Panc1 (cell line): ENCODE measurements around the gene GUK1.

ENCODE experiments used
- CTCF ChIP-seq: fragments of 450-650 bp; IDR thresholded peaks from 2 replicates; pipeline ENCODE4 v1.5.1; 2017; ENCODE audit warnings: mild to moderate bottlenecking
- POLR2AphosphoS5 ChIP-seq: IDR thresholded peaks from 2 replicates; pipeline ENCODE4 v1.6.1; 2012; ENCODE audit warnings: mild to moderate bottlenecking, low read depth, low read length, moderate library complexity
- REST ChIP-seq, 2 experiments: IDR thresholded peaks; 2 replicates each; pipeline ENCODE4 v1.6.1; 2011 to 2012; ENCODE audit warnings: low read depth in 2 of 2, control low read depth in 1 of 2, low read length in 1 of 2, mild to moderate bottlenecking in 1 of 2, moderate library complexity in 1 of 2; ENCODE audit not compliant: insufficient read depth in 1 of 2
- SIN3A ChIP-seq: IDR thresholded peaks from 2 replicates; pipeline ENCODE4 v1.6.1; 2012; ENCODE audit warnings: low read depth, mild to moderate bottlenecking, low read length, moderate library complexity, borderline replicate concordance; ENCODE audit not compliant: insufficient read depth

- TF ChIP-seq CTCF (no peak), POLR2AphosphoS5 (no peak), REST (IDR thresholded peaks at IDR 0.05; ENCODE audit: insufficient read depth in 1 of 2, low read depth in 2 of 2, low read length in 1 of 2) (no peak), SIN3A (no peak)
These were observed 49.0 kb upstream of the GUK1 start for GRCh38 chr1:228091084-228091483.
